ENCODE data around the gene EIF5AL1.
"Not testable (repeated sequence)": the region's sequence is repeated elsewhere in the genome, so short reads cannot be mapped to it uniquely, and the experiment has no call there.

EIF5AL1 gene

DNA sequence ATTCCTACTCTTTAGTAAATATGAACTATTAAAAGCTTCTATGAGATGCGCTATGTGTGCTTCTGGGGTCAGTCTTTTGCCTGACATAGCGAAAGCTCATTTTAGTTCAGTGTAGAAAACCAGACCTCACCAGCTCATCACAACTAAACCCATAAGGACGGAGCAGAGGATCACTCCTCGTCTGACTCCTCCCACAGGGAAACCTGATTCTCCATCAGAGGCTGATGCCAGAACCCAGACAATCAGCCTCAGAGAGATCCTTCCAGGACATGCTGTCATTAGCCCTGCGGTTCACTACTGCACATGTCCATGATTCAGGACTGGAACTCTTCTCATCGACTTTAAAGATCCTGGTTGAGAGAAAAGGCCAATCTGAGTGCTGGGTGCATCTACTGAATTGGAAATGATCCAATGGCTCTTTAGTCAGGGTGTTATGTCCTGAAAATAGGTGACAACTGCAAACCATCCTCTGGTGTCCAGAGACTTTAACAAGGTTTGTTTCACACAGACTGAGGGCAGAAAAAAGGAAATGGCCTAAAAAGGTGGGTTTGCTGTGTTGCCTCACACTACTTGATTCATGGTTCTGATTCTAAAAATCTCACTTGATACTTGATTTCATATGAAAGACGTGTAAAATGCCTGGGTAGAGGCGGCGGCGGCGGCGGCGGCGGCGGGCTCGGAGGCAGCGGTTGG lies at the start of gene EIF5AL1:
Gene EIF5AL1, plus strand, starts transcription at position 643 of the 693 bp plus-strand sequence. CDS start 117 bp downstream, outside the sequence.
- not testable (repeated sequence) for DNase-seq (ENCODE audit: low read depth in 2 of 3, low spot score in 1 of 3)

DNA sequence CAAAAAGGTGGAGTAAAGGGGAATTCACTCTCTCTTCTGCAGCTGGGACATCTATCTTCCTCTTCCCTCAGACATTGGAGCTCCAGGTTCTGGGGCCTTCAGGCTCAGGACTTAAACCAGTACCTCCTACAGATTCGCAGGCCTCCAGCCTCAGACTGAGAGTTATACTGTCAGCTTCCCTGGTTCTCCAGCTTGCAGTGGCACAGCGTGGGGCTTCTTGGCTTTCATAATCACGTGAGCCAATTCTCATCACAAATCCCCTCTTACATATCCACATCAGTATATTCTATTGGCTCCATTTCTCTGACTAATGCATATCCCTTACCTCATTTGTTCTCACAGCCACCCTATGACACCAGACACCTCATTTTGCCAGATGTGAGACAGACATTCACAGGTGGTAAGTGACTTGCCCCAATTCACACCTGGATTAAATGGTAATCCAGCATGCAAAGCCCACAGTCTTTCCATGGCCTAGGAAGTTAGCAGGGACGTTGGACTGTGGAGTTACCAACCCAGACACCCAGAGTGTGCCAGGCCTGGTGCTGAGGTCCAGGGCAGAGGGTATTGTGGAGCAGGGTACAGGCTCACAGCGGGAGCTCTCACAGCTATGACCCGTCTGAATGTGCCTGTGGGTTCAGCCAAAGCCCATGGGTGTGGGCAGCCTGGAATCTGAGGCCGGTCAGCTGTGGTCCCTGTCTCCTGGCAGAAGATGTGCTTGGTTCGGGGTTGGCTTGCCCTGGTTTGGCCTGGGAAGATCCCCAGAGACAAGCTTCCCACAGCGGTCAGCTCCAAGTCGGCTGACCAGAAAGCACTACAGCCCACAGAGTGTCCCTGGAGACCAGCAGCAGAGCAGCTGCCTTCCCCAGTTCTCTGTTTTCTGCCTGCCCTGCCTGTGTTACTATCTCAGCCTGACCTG lies 48.5 kb upstream of the EIF5AL1 start:
- DNase-seq (ENCODE audit: low read depth in 2 of 3, low spot score in 1 of 3): no peak

DNA sequence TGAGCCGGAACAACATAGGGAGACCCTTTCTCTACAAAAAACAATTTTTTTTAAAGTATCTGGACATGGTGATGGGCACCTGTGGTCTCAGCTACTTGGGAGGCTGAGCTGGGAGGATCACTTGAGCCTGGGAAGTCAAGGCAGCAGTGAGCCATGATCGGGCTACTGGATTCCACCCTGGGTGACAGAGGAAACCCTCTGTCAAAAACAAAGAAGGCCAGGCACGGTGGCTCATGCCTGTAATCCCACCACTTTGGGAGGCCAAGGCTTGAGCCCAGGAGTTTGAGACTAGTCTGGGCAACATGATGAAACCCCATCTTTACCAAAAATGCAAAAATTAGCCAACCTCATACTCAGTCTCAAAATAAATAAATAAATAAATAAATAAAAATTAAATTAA lies 47.0 kb upstream of the EIF5AL1 start:
- DNase-seq (ENCODE audit: low read depth in 2 of 3, low spot score in 1 of 3): no peak

DNA sequence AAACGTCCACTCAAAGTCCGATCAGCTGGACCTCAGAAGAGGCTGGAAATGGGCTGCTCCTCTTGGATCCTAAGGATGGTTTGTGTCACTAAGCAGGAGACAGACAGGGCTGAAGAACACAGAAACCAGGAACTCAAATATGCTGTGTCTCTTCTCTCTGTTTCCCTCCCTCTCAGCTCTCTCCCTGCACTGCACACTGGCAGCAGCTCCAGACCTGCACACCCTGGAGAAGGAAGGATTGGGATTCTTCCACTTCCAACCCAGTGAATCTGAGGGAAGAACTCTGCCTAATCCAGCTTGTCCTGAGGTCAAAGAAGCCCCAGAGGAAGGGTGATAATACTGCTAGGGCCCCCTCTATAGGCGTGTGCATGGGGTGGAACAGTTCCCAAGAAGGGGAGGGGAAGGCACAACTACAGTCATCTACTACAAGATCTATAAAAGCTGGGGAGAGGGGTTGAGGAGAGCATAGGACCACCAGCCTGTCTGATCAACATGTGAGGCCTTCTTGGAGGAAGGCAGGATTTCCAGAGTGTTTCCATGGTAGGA lies 44.2 kb upstream of the EIF5AL1 start:
- no peak for DNase-seq (ENCODE audit: low read depth in 2 of 3, low spot score in 1 of 3)

DNA sequence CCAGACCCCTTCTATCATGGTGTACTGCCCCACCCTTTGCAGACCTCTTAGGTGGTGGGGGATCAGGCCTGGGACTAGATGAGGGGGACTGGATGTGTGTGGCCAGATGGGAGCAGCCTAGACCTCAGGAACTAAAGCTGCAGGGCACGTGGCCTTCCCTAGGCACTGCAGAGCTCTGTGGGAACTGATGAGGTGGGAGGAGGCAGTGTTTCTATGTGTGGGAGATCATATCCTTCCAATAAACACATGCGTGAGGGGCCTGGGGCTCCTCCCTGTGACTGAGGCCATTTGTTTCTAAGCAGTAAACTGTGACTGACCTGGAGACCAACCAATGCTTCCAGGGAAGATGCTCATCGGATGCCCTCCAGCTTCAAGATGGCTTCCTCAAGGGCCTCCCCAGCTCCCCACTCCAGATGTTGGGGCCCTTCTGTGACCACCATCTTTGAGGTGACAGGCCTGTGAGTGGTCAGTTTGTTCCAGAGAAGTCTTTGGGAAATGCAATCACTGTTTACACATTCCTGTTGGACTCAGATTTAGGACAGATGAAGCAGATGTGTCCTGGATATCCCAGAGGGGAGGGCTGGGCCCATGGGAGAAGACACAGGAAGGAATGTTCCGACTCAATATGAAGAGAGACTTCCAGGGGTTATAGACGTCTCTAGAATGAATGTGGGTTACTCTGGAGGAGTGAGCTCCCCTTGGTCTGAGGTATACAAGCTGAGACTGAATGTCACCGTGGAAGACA lies 43.3 kb upstream of the EIF5AL1 start:
- DNase-seq (ENCODE audit: low read depth in 2 of 3, low spot score in 1 of 3): no peak

DNA sequence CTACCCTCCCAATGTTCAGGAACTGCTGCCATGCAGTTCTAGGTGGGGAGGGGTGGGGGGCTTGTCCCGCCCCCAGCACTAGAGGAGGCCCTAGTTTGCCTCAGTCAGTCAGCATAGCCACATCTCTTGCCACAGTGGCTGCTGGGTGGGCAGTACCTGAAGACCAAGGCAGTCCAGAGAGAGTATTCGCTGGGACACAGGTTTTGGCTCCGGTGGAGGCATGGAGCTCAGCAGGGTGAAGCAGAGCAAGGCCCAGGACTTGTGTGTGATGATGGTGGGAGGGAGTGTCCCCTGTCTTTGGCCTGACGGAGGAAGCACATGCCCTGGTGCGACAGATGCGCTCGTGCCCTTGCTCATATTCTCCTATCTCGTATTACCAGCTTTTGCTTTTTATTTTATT lies 42.2 kb upstream of the EIF5AL1 start:
- DNase-seq (ENCODE audit: low read depth in 2 of 3, low spot score in 1 of 3): no peak

DNA sequence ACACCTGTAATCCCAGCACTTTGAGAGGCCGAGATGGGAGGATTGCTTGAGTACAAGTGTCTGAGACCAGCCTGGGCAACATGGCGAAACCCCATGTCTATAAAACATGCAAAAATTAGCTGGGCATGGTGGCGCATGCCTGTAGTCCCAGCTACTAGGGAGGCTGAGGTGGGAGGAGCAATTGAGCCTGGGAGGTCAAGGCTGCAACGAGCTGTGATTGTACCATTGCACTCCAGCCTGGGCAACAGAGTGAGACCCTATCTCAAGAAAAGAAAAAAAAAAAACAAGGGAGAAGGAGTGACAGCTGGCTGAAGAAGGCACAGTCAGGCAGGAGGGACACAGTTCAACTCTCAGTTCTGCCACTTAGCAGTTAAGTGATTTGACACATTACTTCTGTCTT lies 40.6 kb upstream of the EIF5AL1 start:
- DNase-seq (ENCODE audit: low read depth in 2 of 3, low spot score in 1 of 3): no peak

DNA sequence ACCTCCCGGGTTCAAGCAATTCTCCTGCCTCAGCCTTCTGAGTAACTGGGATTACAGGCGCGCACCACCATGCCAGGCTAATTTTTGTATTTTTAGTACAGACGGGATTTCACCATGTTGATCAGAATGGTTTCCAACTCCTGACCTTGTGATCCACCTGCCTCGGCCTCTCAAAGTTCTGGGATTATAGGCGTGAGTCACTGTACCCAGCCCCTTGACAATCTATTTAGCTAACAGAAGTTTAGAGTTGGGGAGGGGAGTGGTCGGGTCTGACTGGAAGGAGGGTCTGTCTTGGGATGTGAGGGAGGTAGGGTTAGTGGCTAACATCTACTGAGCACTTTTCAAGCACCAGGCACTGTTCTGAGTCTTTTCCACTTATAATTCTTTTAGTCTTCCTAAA lies 39.9 kb upstream of the EIF5AL1 start:
- DNase-seq (ENCODE audit: low read depth in 2 of 3, low spot score in 1 of 3): no peak

DNA sequence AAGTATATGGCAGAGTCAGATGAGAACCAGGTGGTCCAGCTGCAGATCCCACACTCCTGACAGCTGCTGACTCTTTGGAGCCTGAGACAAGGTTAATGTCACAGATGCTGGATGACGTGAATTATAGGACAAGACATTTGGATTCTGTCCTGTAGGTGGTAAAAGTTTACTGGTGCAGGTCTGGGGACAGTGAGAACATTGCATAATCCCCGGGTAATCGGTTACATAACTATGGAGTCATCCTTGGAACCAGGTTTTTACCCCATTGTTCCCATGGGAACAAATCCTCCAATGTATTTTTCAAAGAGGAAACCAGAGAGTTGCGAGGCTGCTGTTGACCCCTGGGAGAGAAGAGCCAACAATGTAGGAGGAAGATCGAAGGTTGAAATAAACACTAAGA lies 39.4 kb upstream of the EIF5AL1 start:
- no peak for DNase-seq (ENCODE audit: low read depth in 2 of 3, low spot score in 1 of 3)

DNA sequence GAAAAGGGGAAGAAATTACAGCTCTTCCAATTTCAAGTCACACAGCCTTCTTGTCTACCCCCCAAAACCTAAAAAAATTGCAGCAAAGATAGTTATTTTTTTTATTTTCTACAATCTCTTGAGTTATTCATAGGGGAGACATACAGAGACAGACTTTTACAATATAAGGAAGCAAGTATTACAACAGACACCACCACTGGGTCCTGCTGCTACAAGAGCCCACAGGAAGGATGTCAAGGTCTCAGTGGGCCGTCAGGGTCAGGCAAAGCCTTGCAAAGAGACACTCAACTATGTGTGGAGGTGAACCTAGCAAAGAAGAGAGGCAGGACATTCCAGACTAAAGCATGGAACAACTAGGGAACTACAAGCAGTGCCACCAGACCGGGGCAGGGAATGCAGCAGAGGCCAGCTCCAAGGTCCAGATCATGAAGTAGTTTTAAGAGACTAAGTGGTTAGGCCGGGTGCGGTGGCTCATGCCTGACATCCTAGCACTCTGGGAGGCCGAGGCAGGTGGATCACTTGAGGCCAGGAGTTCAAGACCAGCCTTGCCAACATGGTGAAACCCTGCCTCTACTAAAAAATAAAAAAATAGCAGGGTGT lies 38.7 kb upstream of the EIF5AL1 start:
- no peak for DNase-seq (ENCODE audit: low read depth in 2 of 3, low spot score in 1 of 3)

DNA sequence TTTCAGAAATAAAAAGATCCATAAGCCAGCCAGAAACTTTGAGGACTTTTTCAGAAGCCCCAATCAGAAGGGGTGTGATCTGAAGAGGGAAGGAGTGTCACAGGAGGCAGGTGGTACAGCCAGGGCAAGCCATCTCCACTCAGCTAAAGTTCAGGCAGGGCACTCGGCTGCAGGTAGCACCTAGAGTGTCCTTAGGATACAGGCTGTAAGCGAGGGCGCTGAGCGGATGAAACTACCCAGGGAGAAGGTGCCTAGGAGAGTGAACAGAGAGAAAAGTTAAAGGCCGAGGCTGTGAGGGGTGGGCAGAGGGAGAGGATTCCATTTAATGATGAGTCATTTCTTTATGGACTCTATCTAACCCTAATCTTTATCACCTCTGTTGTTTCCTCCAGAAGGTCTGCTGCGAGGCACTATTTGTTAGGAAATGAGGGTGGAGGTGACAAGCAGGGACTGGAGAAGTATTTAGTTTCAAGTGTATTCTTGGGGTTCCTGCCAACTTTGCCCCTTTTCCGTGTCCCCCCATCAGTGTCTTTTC lies 37.1 kb upstream of the EIF5AL1 start:
- no peak for DNase-seq (ENCODE audit: low read depth in 2 of 3, low spot score in 1 of 3)

DNA sequence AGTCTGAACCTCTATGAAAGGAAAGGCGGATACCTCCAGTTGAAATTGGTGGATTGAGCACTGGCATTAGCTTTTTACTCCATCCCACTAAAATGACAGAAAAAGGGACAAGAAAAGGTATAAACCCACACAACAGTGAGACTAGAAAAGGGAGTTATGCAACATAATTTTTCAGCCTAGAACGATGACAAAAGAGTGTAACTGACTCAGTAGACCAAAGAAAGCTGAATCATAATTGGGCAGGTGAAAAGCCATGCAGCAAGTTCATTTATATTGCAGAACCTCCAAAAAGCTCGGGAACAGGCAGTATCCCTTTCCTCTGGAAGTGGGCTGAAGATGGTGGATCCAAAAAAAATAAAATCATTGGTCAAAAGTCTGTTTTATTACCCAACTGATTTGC lies 36.5 kb upstream of the EIF5AL1 start:
- no peak for DNase-seq (ENCODE audit: low read depth in 2 of 3, low spot score in 1 of 3)

DNA sequence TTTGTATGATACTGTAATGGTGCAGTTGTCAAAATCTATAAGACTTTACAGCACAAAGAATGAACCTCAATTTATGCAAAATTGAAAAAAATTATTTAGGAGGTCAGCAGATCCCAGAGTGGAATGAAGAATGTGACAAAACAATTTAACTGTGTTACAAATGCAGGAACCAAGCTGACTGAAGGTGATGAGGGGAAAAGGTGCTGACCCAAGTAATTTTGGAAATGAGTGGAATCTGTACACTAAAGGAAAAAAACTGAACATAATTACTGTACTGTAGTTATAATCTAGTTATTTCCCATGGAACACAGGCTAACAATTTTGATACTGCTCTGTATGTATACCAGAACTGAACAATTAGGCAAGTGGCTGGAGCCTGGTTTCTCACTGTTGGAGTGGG lies 35.7 kb upstream of the EIF5AL1 start:
- no peak for DNase-seq (ENCODE audit: low read depth in 2 of 3, low spot score in 1 of 3)

DNA sequence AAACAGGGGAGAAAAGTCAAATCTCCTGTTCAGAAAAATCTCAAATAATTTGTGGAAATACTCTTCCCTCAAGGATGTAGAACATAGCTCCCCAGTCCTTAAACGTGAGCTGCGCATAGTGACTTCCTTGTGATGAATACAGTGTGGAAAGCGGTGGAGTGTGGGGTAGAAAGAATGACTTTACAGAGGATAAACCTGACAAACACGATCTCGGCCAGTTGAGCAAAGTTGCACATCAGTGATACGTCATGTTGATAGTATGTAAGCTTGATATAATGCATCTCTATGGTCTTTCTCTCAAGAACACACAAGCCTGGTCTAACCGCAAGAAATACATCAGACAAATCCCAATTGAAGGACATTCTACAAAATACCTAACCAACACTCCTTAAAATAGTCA lies 34.9 kb upstream of the EIF5AL1 start:
- DNase-seq (ENCODE audit: low read depth in 2 of 3, low spot score in 1 of 3): no peak

DNA sequence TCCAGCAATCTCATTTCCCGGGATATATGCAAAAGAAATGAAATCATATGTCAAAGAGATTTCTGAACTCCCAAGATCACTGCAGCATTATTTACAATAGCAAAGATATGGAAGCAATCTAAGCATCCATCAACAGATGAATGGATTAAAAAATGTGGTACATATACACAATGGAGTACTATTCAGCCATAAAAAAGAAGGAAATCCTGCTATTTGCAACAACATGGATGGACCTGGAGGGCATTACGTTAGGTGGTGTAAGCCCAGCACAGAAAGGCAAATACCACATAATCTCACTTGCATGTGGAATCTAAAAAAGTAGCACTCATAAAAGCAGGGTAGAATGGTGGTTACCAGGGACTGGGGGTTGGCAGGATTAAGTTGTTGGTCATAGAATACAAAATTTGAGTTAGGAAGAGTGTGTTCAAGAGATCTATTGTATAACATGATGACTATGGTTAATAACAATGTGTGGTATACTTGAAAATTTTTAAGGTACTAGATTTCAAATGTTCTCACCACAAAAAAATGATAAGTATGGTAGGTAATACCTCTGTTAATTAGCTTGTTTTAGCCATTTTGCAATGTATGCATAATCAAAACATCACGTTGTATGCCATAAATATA lies 32.9 kb upstream of the EIF5AL1 start:
- no peak for DNase-seq (ENCODE audit: low read depth in 2 of 3, low spot score in 1 of 3)

DNA sequence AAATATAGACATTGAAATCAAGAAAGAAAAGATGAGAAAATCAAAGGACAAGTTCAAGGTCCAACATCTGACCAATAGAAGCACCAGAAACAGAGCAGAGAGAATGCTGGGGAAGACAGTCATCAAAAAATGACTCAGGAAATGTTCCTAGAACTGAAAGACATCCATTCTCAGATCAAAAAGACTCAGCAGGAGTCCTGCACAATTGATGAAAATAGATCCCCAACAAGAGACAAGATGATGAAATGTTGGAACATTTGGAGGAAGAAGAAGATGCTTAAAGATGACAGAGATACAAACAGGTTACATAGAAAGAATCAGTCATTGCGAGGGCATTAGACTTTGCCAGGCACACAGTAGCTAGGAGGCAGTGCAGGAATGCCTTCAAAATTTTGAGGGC lies 30.0 kb upstream of the EIF5AL1 start:
- no peak for DNase-seq (ENCODE audit: low read depth in 2 of 3, low spot score in 1 of 3)

DNA sequence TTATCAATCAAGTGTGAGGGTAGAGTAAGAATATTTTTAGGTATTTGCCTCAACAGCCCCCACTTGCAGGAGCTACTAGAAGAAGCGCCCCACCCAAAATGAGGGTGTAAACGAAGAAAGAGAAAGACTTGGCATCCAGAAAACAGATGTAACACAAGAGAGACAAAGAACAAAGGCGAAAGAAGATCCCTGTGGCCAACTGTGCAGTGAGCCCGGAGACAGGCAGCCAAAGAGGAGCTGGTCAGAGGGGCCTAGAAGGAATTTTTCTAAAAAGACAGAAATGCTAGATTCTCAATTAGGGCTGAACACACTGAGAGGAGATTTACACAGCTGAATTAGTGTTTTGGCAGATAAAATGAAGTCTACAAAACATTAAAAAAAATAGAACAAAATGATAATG lies 29.6 kb upstream of the EIF5AL1 start:
- no peak for DNase-seq (ENCODE audit: low read depth in 2 of 3, low spot score in 1 of 3)

DNA sequence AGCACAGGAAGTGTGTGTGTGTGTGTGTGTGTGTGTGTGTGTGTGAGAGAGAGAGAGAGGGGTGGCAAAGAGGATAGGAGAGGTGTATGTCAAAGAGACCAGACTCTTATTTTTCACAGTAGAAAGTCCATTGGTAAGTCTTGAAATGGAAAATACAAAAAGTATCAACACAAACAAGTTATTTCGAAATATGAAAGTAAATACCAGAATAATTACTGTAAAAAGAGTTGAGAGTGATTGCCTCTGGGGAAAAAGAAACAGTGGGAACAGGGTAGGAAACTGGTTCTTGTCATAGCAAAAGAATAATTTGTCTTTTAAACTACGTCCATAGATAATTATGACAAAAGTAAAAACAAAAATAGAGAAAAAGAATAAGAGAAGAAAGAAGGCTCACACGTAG lies 29.0 kb upstream of the EIF5AL1 start:
- DNase-seq (ENCODE audit: low read depth in 2 of 3, low spot score in 1 of 3): no peak

DNA sequence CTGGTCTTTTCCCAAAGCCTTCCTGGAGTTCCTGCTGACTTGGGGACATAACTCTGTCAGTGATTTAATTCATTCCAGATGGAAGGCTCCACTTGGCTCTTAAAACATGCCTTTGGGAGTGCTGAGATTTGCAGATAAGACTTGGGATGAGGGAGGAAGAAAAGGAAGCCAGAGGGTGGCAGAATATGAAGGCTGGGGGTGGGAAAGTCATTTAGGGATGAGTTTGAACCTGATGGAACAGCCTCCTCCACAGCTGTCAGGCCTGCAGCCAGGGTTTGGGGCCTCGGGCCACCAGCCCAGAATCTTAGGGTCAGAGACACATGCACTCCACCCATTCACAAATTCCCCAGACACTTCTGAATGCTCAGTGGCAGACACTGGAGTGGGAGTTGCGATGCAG lies 28.4 kb upstream of the EIF5AL1 start:
- no peak for DNase-seq (ENCODE audit: low read depth in 2 of 3, low spot score in 1 of 3)

DNA sequence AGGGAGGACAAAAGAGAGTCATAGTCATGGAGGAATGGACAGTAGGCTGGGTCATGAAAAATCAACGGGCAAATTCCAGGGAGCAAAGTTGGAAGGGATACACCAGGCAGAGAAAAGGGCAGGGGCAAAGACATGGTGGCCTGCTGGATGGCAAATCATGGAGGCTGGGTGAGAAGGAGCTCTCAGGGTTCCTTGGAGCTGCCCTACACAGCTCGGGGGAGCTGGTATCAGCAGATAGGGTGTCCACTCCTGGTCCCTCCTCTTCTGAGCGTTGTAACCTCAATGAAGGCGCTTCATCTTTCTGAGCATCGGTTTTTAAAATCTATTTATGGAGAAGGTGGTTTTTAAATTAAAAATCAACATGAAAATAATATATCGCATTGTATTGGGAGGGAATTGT lies 27.9 kb upstream of the EIF5AL1 start:
- no peak for DNase-seq (ENCODE audit: low read depth in 2 of 3, low spot score in 1 of 3)
